ENCODE results near the gene TMEM54. TPM values are rescaled to one million over a fixed set of nuclear protein-coding genes. Genes with fewer than 3 reads are reported as not detected.

TMEM54 gene
- total and polyA plus RNA-seq, 9 of the 15 experiments (the other 6 are each of a cell fraction or from before 2014, with no cell fraction given) = 1.00 to 16.2 (median 8.2) TPM

DNA sequence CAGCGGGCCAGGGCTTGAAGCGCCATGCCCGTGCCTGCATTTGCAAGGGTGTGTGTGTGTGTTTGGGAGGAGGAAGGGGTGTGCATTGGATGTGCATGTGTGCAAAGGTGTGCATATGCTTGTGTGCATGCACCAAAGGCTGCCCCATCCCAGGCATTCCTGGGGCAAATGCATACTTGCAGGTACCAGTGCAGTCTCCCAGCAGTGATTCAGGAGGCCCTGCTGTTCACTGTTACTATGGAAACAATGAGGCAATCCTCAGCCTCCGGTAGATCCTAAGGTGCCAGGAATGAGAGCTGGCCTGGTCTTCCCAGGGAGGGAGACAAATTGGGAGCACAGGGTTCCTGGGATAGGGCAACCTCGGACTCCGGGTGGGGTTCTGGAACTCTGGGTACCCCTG, 23.0 kb downstream of the TMEM54 start:
- no peak overlapping the region for H2AFZ ChIP-seq (ENCODE audit: low read depth, low read length)
- ChIA-PET POLR2A (interaction anchor here (0.6 kb wide), 1 partner anchor 78 kb away, joined by 3 read pairs; no protein-coding TSS in a partner anchor), CTCF (ENCODE audit: low intra/inter-chr PET ratio) (interaction anchor here (2.1 to 3.6 kb wide), 2 partner anchors 129 to 208 kb away, joined by 11 to 29 read pairs; no protein-coding TSS in a partner anchor)
- BruUV-seq (replicated peaks) = no TSS peak
- ATAC-seq (no peak), FAIRE-seq (no peak), DNase-seq (ENCODE audit: extremely low read depth in 1 of 4, low spot score in 3 of 4) (peak in 1 of 4 experiments; percentile 20)
- no peak overlapping the region for H3K4me3 ChIP-seq
- no peak overlapping the region for H3K4me2 ChIP-seq (ENCODE audit: insufficient read depth, low read length)
- intact Hi-C loops (cut with micrococcal nuclease) (no loop called here), in situ Hi-C loops (cut with MboI) (loop anchor here (25.0 kb wide), 1 partner anchor 734 kb away; no protein-coding TSS in a partner anchor)
- peaks cover 15 to 39% of the 10 kb centered on the region in 2 experiments for H3K27me3 ChIP-seq (ENCODE audit: control insufficient read depth in 2 of 2, insufficient read depth in 2 of 2, low read length in 2 of 2)
- H3K9me3 ChIP-seq (replicated peaks; ENCODE audit: control insufficient read depth, insufficient read depth, low read depth, low read length) = no peaks in the 10 kb centered on the region
- H3K36me3 ChIP-seq (ENCODE audit: control insufficient read depth, insufficient read depth, low read length) = no peaks in the 10 kb centered on the region
- 3% methylated on average over 6 of the region's 6 CpGs for WGBS (ENCODE audit: insufficient coverage, low coverage, missing lambda C conversion rate)
- no peak overlapping the region for H3K27ac ChIP-seq (ENCODE audit: extremely low read depth, low read depth, low read length)
- H3K9me1 ChIP-seq (ENCODE audit: control insufficient read depth, insufficient read depth, low read length) = no peaks in the 10 kb centered on the region
- peaks cover 28% of the 10 kb centered on the region for H4K20me1 ChIP-seq (replicated peaks; ENCODE audit: control insufficient read depth, insufficient read depth, low read length)
- TF ChIP-seq RFX1 (IDR thresholded peaks at IDR 0.05) = peak; percentile 83
- no peak for TF ChIP-seq HCFC1 (IDR thresholded peaks at IDR 0.05; ENCODE audit: low read depth, low read length)
- H3K9ac ChIP-seq (ENCODE audit: insufficient read depth in 1 of 2, low read depth in 2 of 2, low read length in 2 of 2) = no peak overlapping the region
- H3K79me2 ChIP-seq (ENCODE audit: control insufficient read depth, insufficient read depth, low read length) = no peaks in the 10 kb centered on the region
- peaks cover 2 to 10% of the 10 kb centered on the region in 2 experiments; a peak in 3 of 5 replicates for H3K4me1 ChIP-seq (replicated peaks in 1 of 2; ENCODE audit: control insufficient read depth in 2 of 2, insufficient read depth in 2 of 2, low read length in 2 of 2)

DNA sequence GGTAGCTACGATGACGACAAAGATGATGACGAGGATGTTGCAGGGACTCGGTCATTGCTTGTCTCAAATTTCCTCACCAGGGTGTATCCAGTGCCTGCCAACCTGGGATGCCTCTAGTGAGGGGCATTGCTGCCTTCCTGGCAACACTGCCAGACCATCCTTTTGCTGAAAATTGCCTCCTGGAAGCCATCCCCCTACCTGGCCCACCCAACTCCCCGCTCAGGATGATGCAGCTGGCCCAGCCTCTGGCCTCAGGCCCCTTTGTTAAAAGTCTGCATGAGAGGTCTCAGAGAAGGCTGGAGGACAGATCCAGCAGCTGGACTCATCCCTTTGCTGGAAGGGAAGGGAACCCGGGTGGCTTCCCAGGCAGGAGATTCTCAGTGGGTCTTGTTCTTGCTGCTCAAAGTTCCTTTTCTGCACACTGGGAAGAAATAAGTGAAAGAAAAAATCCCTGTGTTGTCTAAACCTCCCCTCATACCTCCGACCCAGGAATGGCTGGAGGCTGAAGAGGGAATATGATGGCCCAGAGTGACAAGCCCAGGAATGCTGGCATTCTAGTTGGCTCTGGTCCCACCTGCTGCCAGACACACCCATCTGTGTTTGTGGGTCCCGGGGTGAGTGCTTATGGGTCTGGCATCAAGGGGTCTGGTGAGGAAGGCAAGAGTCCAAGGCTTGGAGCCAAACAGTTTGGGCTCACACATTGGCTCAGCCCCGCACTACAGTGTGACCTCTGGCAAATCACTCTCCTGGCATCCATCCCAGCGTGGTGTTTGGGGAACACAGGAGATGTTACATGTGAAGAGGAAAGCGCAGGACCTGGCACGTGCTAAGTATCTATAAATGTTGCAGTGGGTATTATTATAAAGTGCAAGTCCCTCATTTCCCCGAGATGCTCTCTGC, 23.7 kb downstream of the TMEM54 start:
- CTCF ChIA-PET (ENCODE audit: low intra/inter-chr PET ratio) = interaction anchor here (0.6 to 3.6 kb wide), 5 partner anchors 8 to 209 kb away, joined by 3 to 29 read pairs (median 3); no protein-coding TSS in a partner anchor
- no peak for FAIRE-seq
- 0 out of 3 replicates have a peak, but pooled peaks have one; percentile 4 for ATAC-seq
- Histone ChIP-seq H3K9ac (ENCODE audit: insufficient read depth in 1 of 2, low read depth in 2 of 2, low read length in 2 of 2) (no peak overlapping the region), H3K27ac (ENCODE audit: extremely low read depth, low read depth, low read length) (no peak overlapping the region), H4K20me1 (replicated peaks; ENCODE audit: control insufficient read depth, insufficient read depth, low read length) (peaks cover 28% of the 10 kb centered on the region), H3K4me1 (replicated peaks in 1 of 2; ENCODE audit: control insufficient read depth in 2 of 2, insufficient read depth in 2 of 2, low read length in 2 of 2) (peaks cover 2 to 10% of the 10 kb centered on the region in 2 experiments; a peak in 3 of 5 replicates), H3K27me3 (ENCODE audit: control insufficient read depth in 2 of 2, insufficient read depth in 2 of 2, low read length in 2 of 2) (peaks cover 15 to 38% of the 10 kb centered on the region in 2 experiments; a peak in 4 of 5 replicates), H3K79me2 (ENCODE audit: control insufficient read depth, insufficient read depth, low read length) (no peaks in the 10 kb centered on the region), H3K9me3 (replicated peaks; ENCODE audit: control insufficient read depth, insufficient read depth, low read depth, low read length) (no peaks in the 10 kb centered on the region), H3K4me3 (no peak overlapping the region), H3K9me1 (ENCODE audit: control insufficient read depth, insufficient read depth, low read length) (no peaks in the 10 kb centered on the region), H2AFZ (ENCODE audit: low read depth, low read length) (no peak overlapping the region), H3K36me3 (ENCODE audit: control insufficient read depth, insufficient read depth, low read length) (no peaks in the 10 kb centered on the region), H3K4me2 (ENCODE audit: insufficient read depth, low read length) (no peak overlapping the region)
- intact Hi-C loops (cut with micrococcal nuclease) = loop anchor here (2.0 kb wide), 1 partner anchor 207 kb away; no protein-coding TSS in a partner anchor
- no peak for DNase-seq (ENCODE audit: extremely low read depth in 1 of 4, low spot score in 3 of 4)
- WGBS (ENCODE audit: insufficient coverage, low coverage, missing lambda C conversion rate) = 2% methylated on average over 13 of the region's 13 CpGs
- BruUV-seq (replicated peaks) = no TSS peak
- in situ Hi-C loops (cut with MboI) = loop anchor here (25.0 kb wide), 1 partner anchor 735 kb away; no protein-coding TSS in a partner anchor
- POLR2A ChIA-PET = interaction anchor here (1.1 kb wide), 1 partner anchor 67 kb away, joined by 3 read pairs; no protein-coding TSS in a partner anchor
- TF ChIP-seq CREM (IDR thresholded peaks at IDR 0.05; ENCODE audit: low read depth) (peak; percentile 41; the same call in 1 of the 2 replicates), CREB1 (IDR thresholded peaks at IDR 0.05) (peak; percentile 33; the same call in 1 of the 2 replicates), CREB1 (CRISPR knock-in tag; IDR thresholded peaks at IDR 0.05) (no peak), ZBTB8A (IDR thresholded peaks at IDR 0.05; ENCODE audit: partially characterized antibody) (no peak)
- TF ChIP-seq, protein P1, sequence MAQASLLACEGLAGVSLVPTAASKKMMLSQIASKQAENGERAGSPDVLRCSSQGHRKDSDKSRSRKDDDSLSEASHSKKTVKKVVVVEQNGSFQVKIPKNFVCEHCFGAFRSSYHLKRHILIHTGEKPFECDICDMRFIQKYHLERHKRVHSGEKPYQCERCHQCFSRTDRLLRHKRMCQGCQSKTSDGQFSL (CRISPR knock-in tag; IDR thresholded peaks at IDR 0.05) = no peak
- TF ChIP-seq, protein P1 (tag; IDR thresholded peaks at IDR 0.05) = no peak
- TF ChIP-seq, protein P2, sequence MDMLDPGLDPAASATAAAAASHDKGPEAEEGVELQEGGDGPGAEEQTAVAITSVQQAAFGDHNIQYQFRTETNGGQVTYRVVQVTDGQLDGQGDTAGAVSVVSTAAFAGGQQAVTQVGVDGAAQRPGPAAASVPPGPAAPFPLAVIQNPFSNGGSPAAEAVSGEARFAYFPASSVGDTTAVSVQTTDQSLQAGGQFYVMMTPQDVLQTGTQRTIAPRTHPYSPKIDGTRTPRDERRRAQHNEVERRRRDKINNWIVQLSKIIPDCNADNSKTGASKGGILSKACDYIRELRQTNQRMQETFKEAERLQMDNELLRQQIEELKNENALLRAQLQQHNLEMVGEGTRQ (CRISPR knock-in tag; IDR thresholded peaks at IDR 0.05) = no peak

Data from K562 (cell line).